Caco-2 (cell line): Measurements from ENCODE around the gene SEMA3C. TPM values are rescaled to one million over a fixed set of nuclear protein-coding genes. Genes with fewer than 3 reads are reported as not detected.

Source experiments
- BruUV-seq: library from RNA; stranded (reverse); fragments of 400-500 nt; replicated peaks from 2 replicates; lab custom pipeline; 2021; lab: Mats Ljungman, UMichigan
- CTCF ChIA-PET: fragments of 300-600 bp; sonication (Branson Sonifier 250); formaldehyde crosslinking; loops from one replicate; lab custom pipeline; 2022; ENCODE audit warnings: antibody characterized with exemption; lab: Charles Lee
- POLR2A ChIA-PET: fragments of 300-600 bp; sonication (Branson Sonifier 250); formaldehyde crosslinking; loops from one replicate; lab custom pipeline; 2022; ENCODE audit warnings: antibody characterized with exemption; lab: Charles Lee
- DNase-seq, 2 experiments: peaks; one replicate each; pipeline versions ENCODE4 v3.0.0 to v3.0.0-alpha.2; 2020 to 2022
- H3K27me3 ChIP-seq: replicated peaks from 2 replicates; pipeline ENCODE4 v1.6.0; 2011; ENCODE audit warnings: low read length; ENCODE audit not compliant: control insufficient read depth, insufficient read depth
- H3K36me3 ChIP-seq: 2 replicates; pipeline ENCODE4 v1.5.1; 2011; ENCODE audit warnings: low read length; ENCODE audit not compliant: control insufficient read depth, insufficient read depth
- H3K4me1 ChIP-seq: fragments of 250-450 bp; sonication (Bioruptor Pico); 2 replicates; pipeline ENCODE4 v1.5.1; 2020; ENCODE audit warnings: mild to moderate bottlenecking
- H3K4me3 ChIP-seq: 2 replicates; pipeline ENCODE4 v1.5.1; 2011; ENCODE audit warnings: low read depth, mild to moderate bottlenecking, control low read depth, low read length
- H3K9me3 ChIP-seq: fragments of 250-450 bp; sonication (Bioruptor Pico); 2 replicates; pipeline ENCODE4 v1.5.1; 2020; ENCODE audit warnings: mild to moderate bottlenecking, moderate library complexity
- H3K27ac Mint-ChIP-seq: one replicate; pipeline ENCODE4 v1.8.0; 2022; ENCODE audit warnings: mixed read lengths; ENCODE audit not compliant: unreplicated experiment
- H3K27me3 Mint-ChIP-seq: one replicate; pipeline ENCODE4 v1.8.0; 2022; ENCODE audit warnings: mixed read lengths; ENCODE audit not compliant: insufficient read depth, unreplicated experiment
- H3K36me3 Mint-ChIP-seq: one replicate; pipeline ENCODE4 v1.8.0; 2022; ENCODE audit warnings: mild to moderate bottlenecking, mixed read lengths; ENCODE audit not compliant: insufficient read depth, unreplicated experiment
- H3K4me1 Mint-ChIP-seq: one replicate; pipeline ENCODE4 v1.8.0; 2022; ENCODE audit warnings: low read depth, mixed read lengths; ENCODE audit not compliant: unreplicated experiment
- H3K4me3 Mint-ChIP-seq: one replicate; pipeline ENCODE4 v1.8.0; 2022; ENCODE audit warnings: mild to moderate bottlenecking, moderate library complexity, mixed read lengths; ENCODE audit not compliant: unreplicated experiment
- H3K9me3 Mint-ChIP-seq: one replicate; pipeline ENCODE4 v1.8.0; 2022; ENCODE audit warnings: mixed read lengths; ENCODE audit not compliant: unreplicated experiment
- intact Hi-C: fragments of 100-400 bp; cut with micrococcal nuclease; formaldehyde crosslinking; loops from one replicate; pipeline ENCODE4 v1.10.0; 2022; ENCODE audit not compliant: unreplicated experiment
- total RNA-seq: library from RNA; stranded (reverse); gene quantifications from 2 replicates; pipeline ENCODE4 v1.2.3, GENCODE V29; 2022
- TF ChIP-seq, protein P1 (sequence below), 2 experiments: fragments of 200-600 bp in 1 of 2; IDR thresholded peaks; 1 replicate in 1 of 2; 2 replicates in 1 of 2; pipeline versions ENCODE4 v1.5.1 to v1.8.0; 2011 to 2022; ENCODE audit warnings: antibody characterized with exemption in 1 of 2, control low read depth in 1 of 2, inconsistent platforms in 1 of 2, low read depth in 1 of 2, low read length in 1 of 2, mild to moderate bottlenecking in 1 of 2, moderate library complexity in 1 of 2; ENCODE audit not compliant: insufficient read depth in 1 of 2, severe bottlenecking in 1 of 2, unreplicated experiment in 1 of 2

SEMA3C gene
- total RNA-seq, 1 experiment from 2014 or later, result 25.8 TPM

DNA sequence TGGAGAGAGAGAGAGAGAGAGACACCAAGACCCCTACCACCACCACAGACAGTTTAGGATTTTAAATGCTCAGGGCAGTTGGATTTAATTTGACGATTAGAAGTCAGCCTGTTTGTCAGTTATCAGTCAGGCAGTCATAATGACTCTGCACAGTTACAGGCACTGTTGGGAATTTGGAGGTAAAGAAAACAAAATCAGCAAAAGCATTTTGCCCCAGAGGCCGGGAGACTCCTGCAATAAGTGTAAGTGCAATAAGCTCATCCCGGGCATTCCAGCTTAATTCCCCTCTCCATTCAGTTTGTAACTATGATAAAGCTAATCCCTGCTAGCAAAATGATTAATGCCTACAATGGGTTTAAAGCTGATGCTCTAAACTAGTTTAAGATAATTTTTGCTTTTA, 13.5 kb downstream of the SEMA3C start:
- no peaks in the 10 kb centered on the region for H3K9me3 ChIP-seq
- H3K4me1 ChIP-seq, result 0 out of 2 replicates have a peak, but pooled peaks cover 5% of the 10 kb centered on the region
- no peak for DNase-seq
- Mint-ChIP-seq H3K27me3 (no peaks in the 10 kb centered on the region), H3K27ac (no peak overlapping the region), H3K36me3 (no peaks in the 10 kb centered on the region), H3K4me1 (peaks cover 7% of the 10 kb centered on the region), H3K4me3 (no peak overlapping the region), H3K9me3 (no peaks in the 10 kb centered on the region)
- intact Hi-C loops, result no loop called here
- no peaks in the 10 kb centered on the region for H3K36me3 ChIP-seq
- no peak overlapping the region for H3K4me3 ChIP-seq
- CTCF ChIA-PET, result no interaction called here
- POLR2A ChIA-PET, result no interaction called here
- TF ChIP-seq, protein P1, sequence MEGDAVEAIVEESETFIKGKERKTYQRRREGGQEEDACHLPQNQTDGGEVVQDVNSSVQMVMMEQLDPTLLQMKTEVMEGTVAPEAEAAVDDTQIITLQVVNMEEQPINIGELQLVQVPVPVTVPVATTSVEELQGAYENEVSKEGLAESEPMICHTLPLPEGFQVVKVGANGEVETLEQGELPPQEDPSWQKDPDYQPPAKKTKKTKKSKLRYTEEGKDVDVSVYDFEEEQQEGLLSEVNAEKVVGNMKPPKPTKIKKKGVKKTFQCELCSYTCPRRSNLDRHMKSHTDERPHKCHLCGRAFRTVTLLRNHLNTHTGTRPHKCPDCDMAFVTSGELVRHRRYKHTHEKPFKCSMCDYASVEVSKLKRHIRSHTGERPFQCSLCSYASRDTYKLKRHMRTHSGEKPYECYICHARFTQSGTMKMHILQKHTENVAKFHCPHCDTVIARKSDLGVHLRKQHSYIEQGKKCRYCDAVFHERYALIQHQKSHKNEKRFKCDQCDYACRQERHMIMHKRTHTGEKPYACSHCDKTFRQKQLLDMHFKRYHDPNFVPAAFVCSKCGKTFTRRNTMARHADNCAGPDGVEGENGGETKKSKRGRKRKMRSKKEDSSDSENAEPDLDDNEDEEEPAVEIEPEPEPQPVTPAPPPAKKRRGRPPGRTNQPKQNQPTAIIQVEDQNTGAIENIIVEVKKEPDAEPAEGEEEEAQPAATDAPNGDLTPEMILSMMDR (IDR thresholded peaks at IDR 0.05; ENCODE audit: insufficient read depth in 1 of 2, low read depth in 1 of 2, low read length in 1 of 2, severe bottlenecking in 1 of 2, unreplicated experiment in 1 of 2), result no peak
- BruUV-seq, result no TSS peak
- no peaks in the 10 kb centered on the region for H3K27me3 ChIP-seq

DNA sequence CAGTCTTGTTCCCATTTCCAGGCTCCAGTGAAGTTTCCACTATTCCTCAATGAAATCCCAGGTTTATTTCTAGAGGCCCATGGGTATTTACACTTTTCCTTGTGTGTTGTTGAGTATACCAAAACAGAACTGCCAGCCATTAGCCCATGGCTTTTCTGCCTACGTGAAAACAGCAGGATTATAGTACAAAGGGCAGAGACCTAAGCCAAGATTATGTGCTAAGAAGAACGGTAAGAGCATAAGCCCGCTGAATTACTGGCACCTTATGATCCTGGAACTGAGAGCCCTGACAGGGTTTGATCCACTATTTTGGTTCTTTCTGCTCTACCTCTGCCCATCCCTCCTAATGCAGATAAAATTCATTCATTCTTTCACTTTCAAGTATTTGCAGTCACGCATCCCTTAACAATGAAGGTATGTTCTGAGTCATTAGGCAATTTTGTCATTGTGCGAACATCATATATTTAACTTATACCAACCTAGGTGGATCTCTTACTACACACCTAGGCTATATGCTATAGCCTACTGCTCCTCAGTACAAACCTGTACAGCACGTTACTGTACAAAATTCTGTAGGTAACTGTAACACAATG, 16.0 kb downstream of the SEMA3C start:
- no TSS peak for BruUV-seq
- intact Hi-C loops, result no loop called here
- Mint-ChIP-seq H3K27ac (no peak overlapping the region), H3K36me3 (no peaks in the 10 kb centered on the region), H3K4me3 (no peak overlapping the region), H3K27me3 (no peaks in the 10 kb centered on the region), H3K4me1 (peaks cover 7% of the 10 kb centered on the region), H3K9me3 (no peaks in the 10 kb centered on the region)
- POLR2A ChIA-PET, result no interaction called here
- Histone ChIP-seq H3K9me3 (no peaks in the 10 kb centered on the region), H3K4me3 (no peak overlapping the region), H3K27me3 (no peaks in the 10 kb centered on the region), H3K36me3 (no peaks in the 10 kb centered on the region), H3K4me1 (0 out of 2 replicates have a peak, but pooled peaks cover 5% of the 10 kb centered on the region)
- no peak for DNase-seq
- CTCF ChIA-PET, result no interaction called here
- TF ChIP-seq, protein P1 (IDR thresholded peaks at IDR 0.05; ENCODE audit: insufficient read depth in 1 of 2, low read depth in 1 of 2, low read length in 1 of 2, severe bottlenecking in 1 of 2, unreplicated experiment in 1 of 2), result no peak

DNA sequence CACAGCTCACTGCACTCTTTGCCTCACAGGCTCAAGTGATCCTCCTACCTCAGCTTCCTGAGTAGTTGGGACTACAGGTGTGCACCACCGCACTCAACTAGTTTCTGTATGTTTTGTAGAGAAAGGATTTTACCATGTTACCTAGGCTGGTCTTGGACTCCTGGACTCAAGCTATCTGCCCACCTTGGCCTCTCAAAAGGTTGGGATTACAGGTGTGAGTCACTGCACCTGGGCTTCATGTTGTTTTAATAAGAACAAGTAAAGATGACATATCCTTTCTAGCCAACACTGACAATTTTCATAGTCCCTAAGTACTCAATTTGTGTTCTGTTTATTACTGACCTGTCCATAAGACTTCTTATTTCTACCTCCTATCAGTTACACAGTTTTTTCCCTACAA, 16.8 kb downstream of the SEMA3C start:
- Mint-ChIP-seq H3K4me1 (peaks cover 7% of the 10 kb centered on the region), H3K36me3 (no peaks in the 10 kb centered on the region), H3K4me3 (no peak overlapping the region), H3K27me3 (no peaks in the 10 kb centered on the region), H3K27ac (no peak overlapping the region), H3K9me3 (no peaks in the 10 kb centered on the region)
- intact Hi-C loops, result no loop called here
- H3K36me3 ChIP-seq, result no peaks in the 10 kb centered on the region
- no TSS peak for BruUV-seq
- no peak for DNase-seq
- H3K27me3 ChIP-seq, result no peaks in the 10 kb centered on the region
- CTCF ChIA-PET, result no interaction called here
- no peak overlapping the region for H3K4me3 ChIP-seq
- H3K9me3 ChIP-seq, result no peaks in the 10 kb centered on the region
- 0 out of 2 replicates have a peak, but pooled peaks cover 5% of the 10 kb centered on the region for H3K4me1 ChIP-seq
- POLR2A ChIA-PET, result no interaction called here
- TF ChIP-seq, protein P1 (IDR thresholded peaks at IDR 0.05; ENCODE audit: insufficient read depth in 1 of 2, low read depth in 1 of 2, low read length in 1 of 2, severe bottlenecking in 1 of 2, unreplicated experiment in 1 of 2), result no peak
